ENCODE results near the gene PPIF. TPM values are rescaled to one million over a fixed set of nuclear protein-coding genes. Genes with fewer than 3 reads are reported as not detected.

The PPIF gene
- total and polyA plus RNA-seq, 3 donors from 2014 or later = 80.1 to 106 (median 82.1) TPM

DNA sequence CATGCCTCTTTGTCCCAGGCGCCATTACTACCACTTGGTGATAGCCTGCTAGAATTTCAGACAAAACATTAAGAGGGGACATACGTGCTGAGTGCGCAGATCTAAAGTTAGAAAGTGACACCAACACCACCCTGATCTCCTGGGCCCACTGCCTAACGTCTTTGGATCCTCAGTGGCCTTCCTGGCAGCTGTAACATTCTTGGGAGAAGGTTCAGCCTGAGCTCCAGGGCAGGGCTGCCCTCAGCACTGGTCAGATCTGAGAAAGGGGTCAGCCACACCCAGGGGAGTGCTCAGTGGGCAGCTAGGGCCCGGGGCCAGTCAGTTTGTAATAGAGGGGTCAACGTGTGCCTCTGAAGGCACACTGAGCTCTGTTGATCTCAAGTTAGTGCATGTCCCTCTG lies 49.8 kb downstream of the PPIF start:
- no peak for TF ChIP-seq POLR2A (IDR thresholded peaks at IDR 0.05)
- TF ChIP-seq, protein P1, sequence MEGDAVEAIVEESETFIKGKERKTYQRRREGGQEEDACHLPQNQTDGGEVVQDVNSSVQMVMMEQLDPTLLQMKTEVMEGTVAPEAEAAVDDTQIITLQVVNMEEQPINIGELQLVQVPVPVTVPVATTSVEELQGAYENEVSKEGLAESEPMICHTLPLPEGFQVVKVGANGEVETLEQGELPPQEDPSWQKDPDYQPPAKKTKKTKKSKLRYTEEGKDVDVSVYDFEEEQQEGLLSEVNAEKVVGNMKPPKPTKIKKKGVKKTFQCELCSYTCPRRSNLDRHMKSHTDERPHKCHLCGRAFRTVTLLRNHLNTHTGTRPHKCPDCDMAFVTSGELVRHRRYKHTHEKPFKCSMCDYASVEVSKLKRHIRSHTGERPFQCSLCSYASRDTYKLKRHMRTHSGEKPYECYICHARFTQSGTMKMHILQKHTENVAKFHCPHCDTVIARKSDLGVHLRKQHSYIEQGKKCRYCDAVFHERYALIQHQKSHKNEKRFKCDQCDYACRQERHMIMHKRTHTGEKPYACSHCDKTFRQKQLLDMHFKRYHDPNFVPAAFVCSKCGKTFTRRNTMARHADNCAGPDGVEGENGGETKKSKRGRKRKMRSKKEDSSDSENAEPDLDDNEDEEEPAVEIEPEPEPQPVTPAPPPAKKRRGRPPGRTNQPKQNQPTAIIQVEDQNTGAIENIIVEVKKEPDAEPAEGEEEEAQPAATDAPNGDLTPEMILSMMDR (IDR thresholded peaks at IDR 0.05) = no peak
- Histone ChIP-seq H3K4me1 (no peaks in the 10 kb centered on the region), H3K36me3 (ENCODE audit: low read depth, missing control alignments) (no peaks in the 10 kb centered on the region), H3K27ac (peak overlapping the region; percentile 89), H3K27me3 (no peaks in the 10 kb centered on the region), H3K4me3 (no peak overlapping the region), H3K9me3 (no peaks in the 10 kb centered on the region)
- WGBS, 2 donors = 71 to 75% methylated on average over 5 to 6 of the region's 6 CpGs
- intact Hi-C loops (cut with DNase I; ENCODE audit: low total_unique reads) = no loop called here
- no peak for DNase-seq

DNA sequence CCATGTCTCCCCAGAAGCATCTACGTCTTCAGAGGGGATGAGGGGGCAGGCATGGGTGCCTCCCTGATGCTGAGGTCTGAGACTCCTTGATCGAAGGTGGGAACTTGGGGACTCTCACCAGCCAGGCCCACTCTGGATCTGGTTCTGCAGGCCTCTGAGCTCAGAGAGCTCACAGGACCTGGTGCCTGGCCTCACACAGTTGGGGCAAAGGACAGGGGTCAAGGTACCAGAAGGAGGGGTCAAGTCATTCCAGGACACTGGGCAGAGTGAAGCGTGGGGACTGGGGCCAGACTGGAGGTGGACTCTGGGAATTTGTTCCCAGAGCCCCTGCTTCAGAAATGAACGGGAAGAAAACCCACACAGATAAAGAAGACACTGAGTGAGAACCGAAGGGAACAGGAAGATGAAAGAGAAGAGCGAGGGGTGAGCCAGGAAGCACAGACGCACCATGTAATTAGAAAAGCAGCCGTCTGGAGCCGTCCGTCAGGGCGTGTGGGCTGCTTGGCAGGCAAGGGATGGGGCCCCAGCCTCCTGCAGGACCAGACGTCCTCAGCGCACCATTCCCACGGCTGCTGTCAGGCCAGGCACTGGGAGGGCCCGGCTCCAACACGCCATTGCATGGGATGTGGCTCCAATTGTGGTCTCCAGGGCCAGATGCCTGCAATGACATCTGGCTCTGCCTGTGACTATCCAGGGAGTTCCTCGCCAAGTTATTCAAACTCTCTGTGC lies 50.5 kb downstream of the PPIF start:
- Histone ChIP-seq H3K27ac (peak overlapping the region; percentile 89), H3K36me3 (ENCODE audit: low read depth, missing control alignments) (no peaks in the 10 kb centered on the region), H3K4me3 (no peak overlapping the region), H3K9me3 (no peaks in the 10 kb centered on the region), H3K4me1 (no peaks in the 10 kb centered on the region), H3K27me3 (no peaks in the 10 kb centered on the region)
- DNase-seq = no peak
- intact Hi-C loops (cut with DNase I; ENCODE audit: low total_unique reads) = no loop called here
- TF ChIP-seq, protein P1 (IDR thresholded peaks at IDR 0.05) = no peak
- no peak for TF ChIP-seq POLR2A (IDR thresholded peaks at IDR 0.05)
- WGBS, 2 donors = 43 to 44% methylated on average over 12 to 17 of the region's 17 CpGs

DNA sequence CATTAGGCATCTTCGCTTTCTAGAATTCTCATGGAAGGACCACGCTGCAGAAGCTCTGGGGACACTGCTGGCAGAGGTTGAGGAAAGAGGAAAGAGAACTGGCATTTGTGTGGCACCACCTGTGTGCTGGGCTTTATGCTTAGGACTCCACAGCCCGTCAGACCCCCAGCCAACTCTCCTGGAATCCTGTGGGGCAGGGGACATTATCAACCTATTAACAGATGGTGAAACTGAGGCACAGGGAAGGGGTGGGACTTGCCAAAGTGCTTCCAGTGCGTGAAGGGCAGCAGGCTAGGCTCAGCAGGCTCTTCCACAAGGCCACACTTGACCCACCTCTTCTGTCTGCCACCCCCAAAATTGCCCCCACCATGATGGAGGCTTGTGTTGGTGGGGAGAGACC lies 51.4 kb downstream of the PPIF start:
- Histone ChIP-seq H3K4me3 (no peak overlapping the region), H3K27ac (peak overlapping the region; percentile 89), H3K9me3 (no peaks in the 10 kb centered on the region), H3K36me3 (ENCODE audit: low read depth, missing control alignments) (no peaks in the 10 kb centered on the region), H3K27me3 (no peaks in the 10 kb centered on the region), H3K4me1 (no peaks in the 10 kb centered on the region)
- TF ChIP-seq, protein P1 (IDR thresholded peaks at IDR 0.05) = no peak
- no peak for TF ChIP-seq POLR2A (IDR thresholded peaks at IDR 0.05)
- intact Hi-C loops (cut with DNase I; ENCODE audit: low total_unique reads) = no loop called here
- WGBS, 2 donors = 87 to 88% methylated on average over 4 of the region's 4 CpGs
- no peak for DNase-seq

DNA sequence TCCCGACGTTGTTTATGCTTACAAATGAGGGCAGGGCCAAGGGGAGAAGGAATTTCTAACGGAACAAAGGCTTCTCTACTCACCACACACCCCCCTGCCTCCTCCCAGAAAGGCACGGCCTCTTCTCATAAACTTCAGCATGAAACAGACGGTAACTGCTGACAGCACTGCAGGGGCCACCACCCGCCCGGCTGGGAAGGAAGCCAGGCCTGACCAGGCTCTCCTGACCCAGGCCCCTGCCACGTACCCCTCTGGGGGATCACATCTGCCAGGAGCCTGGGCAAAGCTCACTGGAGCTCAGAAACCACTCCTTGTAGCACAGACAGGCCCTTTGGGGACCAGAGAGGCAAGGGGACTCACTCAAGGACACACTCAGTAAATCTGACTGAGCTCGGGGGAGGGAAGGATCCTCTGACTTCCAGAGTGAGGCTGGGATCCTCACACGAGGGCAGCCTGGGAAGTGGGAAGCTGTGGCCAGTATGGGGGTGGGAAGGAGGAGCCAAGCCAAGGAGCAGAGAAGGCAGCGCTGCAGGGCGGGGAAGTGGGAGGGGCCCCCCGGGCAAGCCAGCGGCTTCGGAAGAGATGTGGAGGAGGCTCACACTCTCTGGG lies 52.1 kb downstream of the PPIF start:
- DNase-seq = peak; percentile 96
- no peaks in the 10 kb centered on the region for H3K4me1 ChIP-seq
- no peaks in the 10 kb centered on the region for H3K27me3 ChIP-seq
- TF ChIP-seq, protein P1 (IDR thresholded peaks at IDR 0.05) = no peak
- no peak for TF ChIP-seq POLR2A (IDR thresholded peaks at IDR 0.05)
- H3K4me3 ChIP-seq = no peak overlapping the region
- H3K36me3 ChIP-seq (ENCODE audit: low read depth, missing control alignments) = no peaks in the 10 kb centered on the region
- H3K27ac ChIP-seq = peak overlapping the region; percentile 89
- intact Hi-C loops (cut with DNase I; ENCODE audit: low total_unique reads) = no loop called here
- no peaks in the 10 kb centered on the region for H3K9me3 ChIP-seq
- 12 to 24% methylated on average over 11 to 15 of the region's 15 CpGs for WGBS, 2 donors

Data from testis (tissue), 3 donors.